ENCODE data around the gene LATS1. TPM values are rescaled to one million over a fixed set of nuclear protein-coding genes. Genes with fewer than 3 reads are reported as not detected.

Gene LATS1
- total and polyA plus RNA-seq, 4 donors: 18.6 to 35.9 (median 25.6) TPM

DNA sequence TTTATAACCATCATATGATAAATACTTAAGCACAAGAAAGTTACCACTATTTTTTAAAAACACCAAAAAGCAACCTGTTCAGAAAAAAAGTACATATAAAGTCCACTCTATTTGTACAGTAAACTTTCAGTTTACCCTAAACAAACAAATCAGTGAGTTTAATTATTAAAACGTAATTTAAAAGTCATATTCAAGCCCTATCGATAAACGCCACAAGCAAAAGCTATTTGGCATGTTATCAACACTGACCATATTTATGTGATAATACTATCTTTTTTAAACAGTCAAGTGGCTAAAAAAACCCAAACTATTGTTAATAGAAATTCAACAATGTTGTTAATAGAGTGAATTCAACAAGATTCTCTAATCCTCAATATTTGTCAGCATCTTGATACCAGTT is 71.3 kb downstream of the LATS1 start:
- H3K4me3 ChIP-seq (ENCODE audit: low read depth, low read length): peak overlapping the region; percentile 93

DNA sequence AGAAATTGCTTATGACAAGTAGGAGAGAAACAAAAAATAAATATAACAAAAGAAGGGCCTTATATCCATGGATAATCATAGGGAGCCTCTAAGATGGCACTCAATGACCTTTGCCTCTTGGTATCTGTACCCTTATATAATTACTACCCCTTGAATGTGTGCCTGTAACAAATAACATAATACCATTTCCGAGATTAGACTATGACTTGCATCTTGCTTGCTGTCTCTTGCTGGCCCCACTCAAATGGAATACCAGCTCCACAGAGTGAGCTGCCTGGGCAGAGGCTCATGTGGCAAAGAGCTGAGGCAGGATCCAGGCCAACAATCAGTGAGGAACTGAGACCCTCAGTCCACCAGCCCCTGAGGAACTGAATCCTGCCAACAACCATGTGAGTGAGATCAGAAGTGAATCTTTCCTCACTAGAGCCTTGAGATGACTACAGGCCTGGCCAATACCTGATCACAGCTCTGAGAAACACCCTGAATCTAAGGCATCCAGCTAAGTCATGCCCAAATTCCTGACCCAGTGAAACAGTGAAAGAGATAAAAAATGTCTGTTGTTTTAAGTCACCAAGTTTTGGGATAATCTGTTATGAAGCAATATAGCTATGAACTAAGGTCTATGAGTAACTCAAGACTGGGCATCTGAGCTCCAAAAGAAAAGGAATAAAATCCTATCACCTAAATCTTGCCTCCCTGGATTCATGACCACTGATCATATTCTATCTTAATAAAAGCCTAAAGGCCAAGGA is 74.9 kb downstream of the LATS1 start:
- no peak for DNase-seq (ENCODE audit: low read depth in 4 of 6, low spot score in 6 of 6)
- Histone ChIP-seq H3K4me3 (ENCODE audit: low read depth, low read length) (no peak overlapping the region), H3K4me1 (ENCODE audit: control insufficient read depth, insufficient read depth, low read length) (peaks cover 4% of the 10 kb centered on the region), H3K27me3 (ENCODE audit: control insufficient read depth, insufficient read depth, low read length) (no peaks in the 10 kb centered on the region), H3K9me3 (ENCODE audit: control insufficient read depth, insufficient read depth, low read length) (no peaks in the 10 kb centered on the region), H3K36me3 (ENCODE audit: control insufficient read depth, insufficient read depth, low read length) (no peaks in the 10 kb centered on the region), H3K27ac (ENCODE audit: low read depth, low read length) (no peak overlapping the region)
- 100% methylated on average over 1 of the region's 1 CpG for WGBS (ENCODE audit: insufficient coverage)

More for the DNA sequence above, 71.3 kb downstream of the LATS1 start:
- no peaks in the 10 kb centered on the region for H3K27me3 ChIP-seq (ENCODE audit: control insufficient read depth, insufficient read depth, low read length)
- H3K27ac ChIP-seq (ENCODE audit: low read depth, low read length): no peak overlapping the region
- H3K36me3 ChIP-seq (ENCODE audit: control insufficient read depth, insufficient read depth, low read length): no peaks in the 10 kb centered on the region
- DNase-seq (ENCODE audit: low read depth in 4 of 6, low spot score in 6 of 6): no peak
- peaks cover 8% of the 10 kb centered on the region for H3K4me1 ChIP-seq (ENCODE audit: control insufficient read depth, insufficient read depth, low read length)
- no peaks in the 10 kb centered on the region for H3K9me3 ChIP-seq (ENCODE audit: control insufficient read depth, insufficient read depth, low read length)
- no CpG with 5 or more reads among the region's 3 CpGs for WGBS (ENCODE audit: insufficient coverage)

DNA sequence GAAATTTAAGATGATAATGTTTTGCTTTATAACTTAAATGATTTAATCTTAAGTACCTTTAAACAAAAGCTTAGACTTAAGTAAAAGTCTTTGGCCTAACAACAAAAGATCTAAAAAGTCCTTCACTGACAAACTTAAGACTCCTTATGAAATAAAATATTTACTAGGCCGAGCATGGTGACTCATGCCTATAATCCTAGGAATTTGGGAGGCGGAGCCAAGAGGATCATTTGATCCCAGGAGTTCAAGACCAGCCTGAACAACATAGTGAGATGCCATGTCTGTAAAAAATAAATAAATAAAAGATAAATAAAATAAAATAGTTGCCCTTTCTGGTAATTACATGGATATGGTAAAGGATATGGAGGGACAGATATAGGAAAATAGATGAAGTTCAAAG is 81.8 kb downstream of the LATS1 start:
- no CpG with 5 or more reads among the region's 2 CpGs for WGBS (ENCODE audit: insufficient coverage)
- DNase-seq (ENCODE audit: low read depth in 4 of 6, low spot score in 6 of 6): no peak

DNA sequence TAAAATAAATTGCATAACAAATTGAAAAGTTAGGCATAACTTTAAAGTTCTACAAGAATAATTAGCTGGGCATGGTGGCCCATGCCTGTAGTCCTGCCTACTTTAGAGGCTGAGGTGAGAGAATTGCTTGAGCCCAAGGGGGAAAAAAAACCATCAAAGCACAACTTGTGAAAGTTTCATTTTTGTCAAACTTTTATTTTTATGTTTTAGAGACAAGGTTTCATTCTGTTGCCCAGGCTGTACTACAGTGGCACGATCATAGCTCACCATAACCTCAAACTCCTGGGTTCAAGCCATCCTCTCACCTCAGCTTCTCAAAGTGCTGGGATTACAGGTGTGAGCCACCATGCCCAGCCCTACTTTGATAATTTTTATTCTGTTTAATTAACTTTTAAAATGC is 83.6 kb downstream of the LATS1 start:
- WGBS (ENCODE audit: insufficient coverage): no CpG with 5 or more reads among the region's 1 CpG
- DNase-seq (ENCODE audit: low read depth in 4 of 6, low spot score in 6 of 6): no peak
- Histone ChIP-seq H3K4me3 (ENCODE audit: low read depth, low read length) (no peak overlapping the region), H3K36me3 (ENCODE audit: control insufficient read depth, insufficient read depth, low read length) (peaks cover 9% of the 10 kb centered on the region), H3K27ac (ENCODE audit: low read depth, low read length) (no peak overlapping the region), H3K4me1 (ENCODE audit: control insufficient read depth, insufficient read depth, low read length) (no peaks in the 10 kb centered on the region), H3K27me3 (ENCODE audit: control insufficient read depth, insufficient read depth, low read length) (no peaks in the 10 kb centered on the region), H3K9me3 (ENCODE audit: control insufficient read depth, insufficient read depth, low read length) (no peaks in the 10 kb centered on the region)

More for the DNA sequence above, 81.8 kb downstream of the LATS1 start:
- H3K27ac ChIP-seq (ENCODE audit: low read depth, low read length): no peak overlapping the region
- H3K4me3 ChIP-seq (ENCODE audit: low read depth, low read length): no peak overlapping the region
- H3K4me1 ChIP-seq (ENCODE audit: control insufficient read depth, insufficient read depth, low read length): no peaks in the 10 kb centered on the region
- peaks cover 9% of the 10 kb centered on the region for H3K36me3 ChIP-seq (ENCODE audit: control insufficient read depth, insufficient read depth, low read length)
- no peaks in the 10 kb centered on the region for H3K27me3 ChIP-seq (ENCODE audit: control insufficient read depth, insufficient read depth, low read length)
- H3K9me3 ChIP-seq (ENCODE audit: control insufficient read depth, insufficient read depth, low read length): no peaks in the 10 kb centered on the region

DNA sequence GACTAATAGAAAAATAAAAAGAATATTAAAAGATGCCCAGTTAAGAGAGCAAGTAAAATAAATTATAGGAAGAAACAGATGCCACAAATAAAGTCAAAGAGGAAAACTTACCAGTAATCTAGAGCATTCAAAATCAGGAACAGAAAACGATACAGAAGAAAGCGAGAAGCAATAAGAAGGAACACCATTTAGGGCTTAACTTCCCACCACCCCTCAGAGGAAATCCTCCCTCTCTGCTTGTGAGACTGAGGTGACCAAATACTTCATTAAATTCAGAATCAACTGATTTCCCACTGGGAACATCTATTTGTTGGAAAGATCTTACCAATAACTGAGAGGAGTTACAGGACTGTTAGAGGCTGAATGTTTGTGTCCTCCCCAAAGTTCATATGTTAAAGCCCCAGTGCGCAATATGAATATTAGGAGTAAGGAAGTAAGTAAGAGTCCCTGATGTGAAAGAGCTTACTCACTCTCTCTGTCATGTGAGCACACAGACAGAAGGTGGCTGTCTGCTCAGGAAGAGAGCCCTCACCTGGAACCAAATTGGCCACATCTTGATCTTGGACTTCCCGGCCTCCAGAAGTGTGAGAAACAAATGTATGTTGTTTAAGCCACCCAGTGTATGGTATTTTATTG is 88.9 kb downstream of the LATS1 start:
- WGBS (ENCODE audit: insufficient coverage): no CpG with 5 or more reads among the region's 4 CpGs
- H3K9me3 ChIP-seq (ENCODE audit: control insufficient read depth, insufficient read depth, low read length): no peaks in the 10 kb centered on the region
- no peak for DNase-seq (ENCODE audit: low read depth in 4 of 6, low spot score in 6 of 6)
- no peaks in the 10 kb centered on the region for H3K4me1 ChIP-seq (ENCODE audit: control insufficient read depth, insufficient read depth, low read length)
- H3K36me3 ChIP-seq (ENCODE audit: control insufficient read depth, insufficient read depth, low read length): peaks cover 14% of the 10 kb centered on the region
- H3K27ac ChIP-seq (ENCODE audit: low read depth, low read length): no peak overlapping the region
- H3K4me3 ChIP-seq (ENCODE audit: low read depth, low read length): no peak overlapping the region
- no peaks in the 10 kb centered on the region for H3K27me3 ChIP-seq (ENCODE audit: control insufficient read depth, insufficient read depth, low read length)

DNA sequence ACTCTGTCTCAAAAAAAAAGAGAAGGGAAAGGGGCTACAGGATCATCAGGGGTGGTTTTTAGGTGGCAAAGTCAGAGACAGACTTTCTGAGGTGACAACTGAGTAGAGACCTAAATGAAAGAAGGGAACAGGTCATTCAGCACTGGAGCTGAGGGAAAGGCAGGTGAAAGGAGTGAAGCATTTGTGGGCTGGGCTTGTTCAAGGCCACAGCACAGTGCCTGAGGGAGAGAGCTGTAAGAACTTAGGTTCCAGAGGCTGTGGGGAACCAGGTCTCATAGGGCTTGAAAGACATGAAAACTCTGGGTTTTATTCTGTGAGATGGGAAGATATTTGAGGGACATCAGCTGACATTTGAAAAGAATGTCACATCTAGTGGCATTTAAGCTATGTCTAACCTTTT is 90.2 kb downstream of the LATS1 start:
- no peaks in the 10 kb centered on the region for H3K27me3 ChIP-seq (ENCODE audit: control insufficient read depth, insufficient read depth, low read length)
- H3K27ac ChIP-seq (ENCODE audit: low read depth, low read length): no peak overlapping the region
- peaks cover 12% of the 10 kb centered on the region for H3K36me3 ChIP-seq (ENCODE audit: control insufficient read depth, insufficient read depth, low read length)
- no peaks in the 10 kb centered on the region for H3K9me3 ChIP-seq (ENCODE audit: control insufficient read depth, insufficient read depth, low read length)
- H3K4me1 ChIP-seq (ENCODE audit: control insufficient read depth, insufficient read depth, low read length): no peaks in the 10 kb centered on the region
- no peak for DNase-seq (ENCODE audit: low read depth in 4 of 6, low spot score in 6 of 6)
- H3K4me3 ChIP-seq (ENCODE audit: low read depth, low read length): no peak overlapping the region

DNA sequence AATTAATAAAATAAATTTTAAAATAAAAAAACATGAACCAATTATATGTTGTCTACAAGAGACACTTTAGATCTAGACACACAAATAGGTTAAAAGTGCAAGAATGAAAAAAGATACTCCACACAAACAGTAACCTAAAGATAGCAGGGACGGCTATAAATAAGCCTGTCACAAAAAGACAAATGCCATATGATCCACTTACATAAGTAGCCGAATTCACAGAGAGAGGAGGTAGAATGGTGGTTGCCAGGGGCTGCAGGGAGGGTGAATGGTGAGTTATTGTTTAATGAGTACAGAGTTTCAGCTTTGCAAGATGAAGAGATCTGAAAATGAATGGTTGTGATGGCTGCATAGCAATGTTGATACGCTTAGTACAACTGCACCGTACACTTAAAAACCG is 102.1 kb downstream of the LATS1 start:
- H3K27me3 ChIP-seq (ENCODE audit: control insufficient read depth, insufficient read depth, low read length): no peaks in the 10 kb centered on the region
- peaks cover 2% of the 10 kb centered on the region for H3K9me3 ChIP-seq (ENCODE audit: control insufficient read depth, insufficient read depth, low read length)
- no peak overlapping the region for H3K27ac ChIP-seq (ENCODE audit: low read depth, low read length)
- WGBS (ENCODE audit: insufficient coverage): no CpG with 5 or more reads among the region's 5 CpGs
- no peak for DNase-seq (ENCODE audit: low read depth in 4 of 6, low spot score in 6 of 6)
- no peaks in the 10 kb centered on the region for H3K4me1 ChIP-seq (ENCODE audit: control insufficient read depth, insufficient read depth, low read length)
- peaks cover 12% of the 10 kb centered on the region for H3K36me3 ChIP-seq (ENCODE audit: control insufficient read depth, insufficient read depth, low read length)
- H3K4me3 ChIP-seq (ENCODE audit: low read depth, low read length): no peak overlapping the region

DNA sequence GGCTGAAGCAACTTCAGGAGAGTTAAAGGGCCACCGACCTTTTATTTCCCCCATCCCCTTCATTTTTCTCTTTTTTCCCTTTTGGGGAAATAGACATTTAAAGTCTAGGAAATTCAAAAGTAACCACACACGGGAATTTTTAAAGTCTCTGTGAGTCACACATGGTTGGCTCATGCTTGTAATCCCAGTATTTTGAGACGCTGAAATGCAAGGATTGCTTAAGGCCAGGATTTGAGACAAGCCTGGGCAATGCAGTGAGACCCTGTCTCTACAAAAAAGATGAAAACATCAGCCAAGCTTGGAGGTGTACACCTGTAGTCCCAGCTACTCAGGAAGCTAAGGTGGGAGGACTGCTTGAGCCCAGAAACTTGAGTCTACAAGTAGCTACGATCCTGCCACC is 103.6 kb downstream of the LATS1 start:
- peaks cover 7% of the 10 kb centered on the region for H3K36me3 ChIP-seq (ENCODE audit: control insufficient read depth, insufficient read depth, low read length)
- H3K9me3 ChIP-seq (ENCODE audit: control insufficient read depth, insufficient read depth, low read length): peaks cover 2% of the 10 kb centered on the region
- WGBS (ENCODE audit: insufficient coverage): 100% methylated on average over 2 of the region's 4 CpGs
- H3K27me3 ChIP-seq (ENCODE audit: control insufficient read depth, insufficient read depth, low read length): no peaks in the 10 kb centered on the region
- H3K27ac ChIP-seq (ENCODE audit: low read depth, low read length): no peak overlapping the region
- H3K4me1 ChIP-seq (ENCODE audit: control insufficient read depth, insufficient read depth, low read length): no peaks in the 10 kb centered on the region
- no peak overlapping the region for H3K4me3 ChIP-seq (ENCODE audit: low read depth, low read length)
- DNase-seq (ENCODE audit: low read depth in 4 of 6, low spot score in 6 of 6): no peak

DNA sequence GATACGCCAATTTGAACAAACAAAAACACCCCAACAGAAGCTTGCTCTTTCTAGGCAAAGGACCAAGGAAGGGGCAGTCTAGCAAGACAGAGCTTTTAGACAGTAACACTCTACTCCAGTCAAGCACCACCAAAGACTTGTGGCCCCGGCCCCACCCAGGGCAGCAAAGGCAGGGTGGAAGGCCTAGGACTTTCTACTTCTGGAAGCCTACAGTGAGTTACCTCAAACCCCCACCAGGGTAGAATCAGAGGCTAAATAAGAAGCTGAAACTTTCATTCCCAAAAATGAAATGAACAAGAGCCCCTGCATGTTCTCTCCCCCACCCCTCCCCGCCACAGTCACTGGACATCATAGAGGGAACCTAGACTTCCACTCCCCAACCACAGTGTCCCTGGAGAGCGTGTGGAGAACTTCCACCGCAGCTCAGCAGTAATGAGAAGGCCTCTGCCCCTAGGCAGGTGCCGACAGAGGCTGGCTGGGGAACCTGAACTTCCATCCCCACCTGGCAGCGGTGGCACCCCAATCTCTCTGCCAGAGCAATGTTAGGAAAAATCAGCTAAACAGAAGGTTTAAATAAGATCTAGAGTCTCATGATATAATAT is 109.4 kb downstream of the LATS1 start:
- 85% methylated on average over 5 of the region's 7 CpGs for WGBS (ENCODE audit: insufficient coverage)
- H3K27ac ChIP-seq (ENCODE audit: low read depth, low read length): no peak overlapping the region
- no peaks in the 10 kb centered on the region for H3K4me1 ChIP-seq (ENCODE audit: control insufficient read depth, insufficient read depth, low read length)
- no peaks in the 10 kb centered on the region for H3K36me3 ChIP-seq (ENCODE audit: control insufficient read depth, insufficient read depth, low read length)
- H3K27me3 ChIP-seq (ENCODE audit: control insufficient read depth, insufficient read depth, low read length): no peaks in the 10 kb centered on the region
- no peak overlapping the region for H3K4me3 ChIP-seq (ENCODE audit: low read depth, low read length)
- peak in 1 of 6 donors; percentile 2 for DNase-seq (ENCODE audit: low read depth in 4 of 6, low spot score in 6 of 6)
- H3K9me3 ChIP-seq (ENCODE audit: control insufficient read depth, insufficient read depth, low read length): peaks cover 2% of the 10 kb centered on the region

Measured in spinal cord (tissue), 10 donors.